HEK293T (cell line): Measurements from ENCODE around the gene MAGI3.
A peak's percentile ranks its signal among the peaks of the same experiment; 100 is the strongest.

Experiments
- CTCF ChIA-PET: fragments of 350-600 bp; formaldehyde crosslinking; extraction: SDS; loops from one replicate; lab custom pipeline; 2021; ENCODE audit warnings: antibody characterized with exemption, inconsistent platforms; lab: Yijun Ruan, JAX
- POLR2A ChIA-PET: fragments of 350-600 bp; formaldehyde crosslinking; extraction: SDS; loops from one replicate; lab custom pipeline; 2020; ENCODE audit warnings: antibody characterized with exemption, inconsistent platforms; lab: Yijun Ruan, JAX
- DNase-seq: peaks from one replicate; pipeline ENCODE4 v3.0.0; 2012; ENCODE audit warnings: mixed read lengths; ENCODE audit errors: extremely low spot score
- ARNT ChIP-seq: fragments of 450-650 bp; IDR thresholded peaks from 2 replicates; pipeline ENCODE4 v1.6.1; 2017; ENCODE audit warnings: mild to moderate bottlenecking
- BHLHE40 ChIP-seq: fragments of 450-650 bp; IDR thresholded peaks from 2 replicates; pipeline ENCODE4 v1.6.1; 2016; ENCODE audit warnings: mild to moderate bottlenecking, moderate library complexity, borderline replicate concordance
- CTBP1 ChIP-seq: fragments of 450-650 bp; IDR thresholded peaks from 2 replicates; pipeline ENCODE4 v1.6.1; 2016; ENCODE audit warnings: borderline replicate concordance
- ELF4 ChIP-seq: fragments of 450-650 bp; IDR thresholded peaks from 2 replicates; pipeline ENCODE4 v1.6.1; 2017; ENCODE audit warnings: antibody characterized with exemption
- FOXA1 ChIP-seq: fragments of 450-650 bp; IDR thresholded peaks from 2 replicates; pipeline ENCODE4 v1.6.1; 2016; ENCODE audit warnings: mild to moderate bottlenecking
- FOXK2 ChIP-seq: fragments of 450-650 bp; IDR thresholded peaks from 2 replicates; pipeline ENCODE4 v1.6.1; 2016; ENCODE audit warnings: mild to moderate bottlenecking
- FOXM1 ChIP-seq: fragments of 450-650 bp; IDR thresholded peaks from 2 replicates; pipeline ENCODE4 v1.6.1; 2017; ENCODE audit warnings: mild to moderate bottlenecking, borderline replicate concordance
- HDGF ChIP-seq: fragments of 450-650 bp; IDR thresholded peaks from 2 replicates; pipeline ENCODE4 v1.6.1; 2017; ENCODE audit warnings: antibody characterized with exemption, borderline replicate concordance
- L3MBTL2 ChIP-seq: fragments of 450-650 bp; conservative IDR thresholded peaks from 2 replicates; pipeline ENCODE4 v1.6.1; 2016; ENCODE audit warnings: mild to moderate bottlenecking
- LEF1 ChIP-seq: fragments of 450-650 bp; IDR thresholded peaks from 2 replicates; pipeline ENCODE4 v1.6.1; 2017; ENCODE audit warnings: mild to moderate bottlenecking, borderline replicate concordance
- NFRKB ChIP-seq: fragments of 450-650 bp; IDR thresholded peaks from 2 replicates; pipeline ENCODE4 v1.6.1; 2016; ENCODE audit warnings: mild to moderate bottlenecking, moderate library complexity
- SP1 ChIP-seq: fragments of 450-650 bp; IDR thresholded peaks from 2 replicates; pipeline ENCODE4 v1.6.1; 2017
- SUZ12 ChIP-seq: fragments of 450-650 bp; IDR thresholded peaks from 2 replicates; pipeline ENCODE4 v1.6.1; 2016; ENCODE audit warnings: mild to moderate bottlenecking
- TARDBP ChIP-seq: fragments of 450-650 bp; IDR thresholded peaks from 2 replicates; pipeline ENCODE4 v1.6.1; 2016
- ZNF384 ChIP-seq: fragments of 450-650 bp; IDR thresholded peaks from 2 replicates; pipeline ENCODE4 v1.6.1; 2016
- TF ChIP-seq, protein P1 (sequence below): fragments of 450-650 bp; IDR thresholded peaks from 2 replicates; pipeline ENCODE4 v1.6.1; 2016

The MAGI3 gene

GRCh38 chr1:113681596-113682337 is 291.5 kb downstream of the MAGI3 start:
- TF ChIP-seq ELF4 (no peak), BHLHE40 (no peak), TARDBP (no peak), NFRKB (no peak), FOXM1 (no peak), SP1 (no peak), HDGF (no peak)
- TF ChIP-seq, protein P1, sequence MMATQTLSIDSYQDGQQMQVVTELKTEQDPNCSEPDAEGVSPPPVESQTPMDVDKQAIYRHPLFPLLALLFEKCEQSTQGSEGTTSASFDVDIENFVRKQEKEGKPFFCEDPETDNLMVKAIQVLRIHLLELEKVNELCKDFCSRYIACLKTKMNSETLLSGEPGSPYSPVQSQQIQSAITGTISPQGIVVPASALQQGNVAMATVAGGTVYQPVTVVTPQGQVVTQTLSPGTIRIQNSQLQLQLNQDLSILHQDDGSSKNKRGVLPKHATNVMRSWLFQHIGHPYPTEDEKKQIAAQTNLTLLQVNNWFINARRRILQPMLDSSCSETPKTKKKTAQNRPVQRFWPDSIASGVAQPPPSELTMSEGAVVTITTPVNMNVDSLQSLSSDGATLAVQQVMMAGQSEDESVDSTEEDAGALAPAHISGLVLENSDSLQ = peak; percentile 51; the same call in 1 of the 2 replicates
- CTCF ChIA-PET = interaction anchor here (0.7 to 1.7 kb wide), 3 partner anchors 33 to 609 kb away, joined by 3 to 6 read pairs (median 4); no protein-coding TSS in a partner anchor
- DNase-seq = no peak
- POLR2A ChIA-PET = no interaction called here

GRCh38 chr1:113683384-113684152 is 293.3 kb downstream of the MAGI3 start:
- DNase-seq = no peak
- TF ChIP-seq FOXA1 (no peak), ELF4 (no peak), FOXM1 (no peak), FOXK2 (no peak), BHLHE40 (no peak), ZNF384 (no peak)
- TF ChIP-seq, protein P1 = no peak
- CTCF ChIA-PET = no interaction called here
- POLR2A ChIA-PET = no interaction called here

- DNase-seq = no peak
- POLR2A ChIA-PET = no interaction called here
- CTCF ChIA-PET = no interaction called here
- TF ChIP-seq ARNT = no peak
- no peak for TF ChIP-seq FOXA1
- no peak for TF ChIP-seq HDGF
- no peak for TF ChIP-seq NFRKB
- TF ChIP-seq FOXK2 = no peak
Measured at GRCh38 chr1:113684153-113684541, 293.8 kb downstream of the MAGI3 start.

DNA sequence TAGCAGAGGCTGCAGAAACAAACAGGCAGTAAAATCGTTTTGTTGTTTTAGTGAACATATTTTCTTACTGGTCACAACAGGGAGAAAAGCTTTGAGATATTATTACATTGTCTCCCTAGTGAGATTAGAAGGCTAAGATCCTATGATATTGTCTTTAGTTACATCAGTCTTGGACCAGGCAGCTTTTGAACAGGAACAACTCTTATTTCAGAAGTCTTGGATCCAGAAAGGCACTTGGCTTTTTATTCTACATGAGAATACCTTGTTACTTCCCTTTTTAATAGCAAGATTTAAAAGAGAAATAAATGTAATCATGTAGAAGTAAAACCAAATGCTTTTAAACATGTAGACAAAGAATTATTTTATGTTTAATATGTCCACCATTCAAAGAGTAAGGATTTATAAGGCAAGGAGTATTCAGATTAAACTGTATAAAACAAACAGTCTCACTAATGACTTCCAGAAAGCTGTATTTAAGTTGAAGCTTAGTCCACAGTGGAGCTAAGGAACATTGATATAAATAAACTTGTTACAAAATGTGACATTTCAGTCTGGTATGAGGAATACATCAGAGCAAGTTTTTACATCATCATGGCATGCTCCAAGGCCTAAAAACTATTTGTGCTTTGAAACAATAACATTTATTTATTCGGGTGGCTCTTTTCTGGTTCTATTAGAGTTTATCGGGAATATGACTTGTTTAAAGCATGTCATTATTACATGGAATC is 296.7 kb downstream of the MAGI3 start:
- TF ChIP-seq BHLHE40 = no peak
- no peak for TF ChIP-seq LEF1
- TF ChIP-seq HDGF = no peak
- no peak for TF ChIP-seq TARDBP
- no peak for TF ChIP-seq FOXK2
- no peak for TF ChIP-seq SUZ12
- no peak for TF ChIP-seq SP1
- TF ChIP-seq, protein P1 = no peak
- TF ChIP-seq CTBP1 = no peak
- no peak for TF ChIP-seq FOXA1
- no peak for TF ChIP-seq NFRKB
- no peak for TF ChIP-seq ZNF384
- TF ChIP-seq L3MBTL2 = no peak
- no peak for TF ChIP-seq ARNT
- no peak for DNase-seq
- CTCF ChIA-PET = interaction anchor here (0.6 kb wide), 1 partner anchor 970 kb away, joined by 3 read pairs; no protein-coding TSS in a partner anchor
- POLR2A ChIA-PET = no interaction called here

GRCh38 chr1:113691184-113691583 is 300.9 kb downstream of the MAGI3 start:
- CTCF ChIA-PET = no interaction called here
- POLR2A ChIA-PET = no interaction called here
- DNase-seq = no peak
- TF ChIP-seq LEF1 = no peak
- TF ChIP-seq TARDBP = no peak
- TF ChIP-seq L3MBTL2 = no peak
- TF ChIP-seq, protein P1 = no peak
- TF ChIP-seq ZNF384 = no peak
- no peak for TF ChIP-seq CTBP1
- TF ChIP-seq FOXA1 = no peak
- no peak for TF ChIP-seq SUZ12
- no peak for TF ChIP-seq SP1
- no peak for TF ChIP-seq ELF4
- TF ChIP-seq ARNT = no peak
